NCI-H2171 (cell line): ENCODE measurements around the gene TACR1.
"Not testable (repeated sequence)": the region's sequence is repeated elsewhere in the genome, so short reads cannot be mapped to it uniquely, and the experiment has no call there.

Experiments
- DNase-seq: peaks from one replicate; lab custom pipeline; 2025; lab: John Stamatoyannopoulos, UW

Gene TACR1

GRCh38 chr2:75146221-75146605 is 53.1 kb downstream of the TACR1 start:
- DNase-seq = not testable (repeated sequence)

DNA sequence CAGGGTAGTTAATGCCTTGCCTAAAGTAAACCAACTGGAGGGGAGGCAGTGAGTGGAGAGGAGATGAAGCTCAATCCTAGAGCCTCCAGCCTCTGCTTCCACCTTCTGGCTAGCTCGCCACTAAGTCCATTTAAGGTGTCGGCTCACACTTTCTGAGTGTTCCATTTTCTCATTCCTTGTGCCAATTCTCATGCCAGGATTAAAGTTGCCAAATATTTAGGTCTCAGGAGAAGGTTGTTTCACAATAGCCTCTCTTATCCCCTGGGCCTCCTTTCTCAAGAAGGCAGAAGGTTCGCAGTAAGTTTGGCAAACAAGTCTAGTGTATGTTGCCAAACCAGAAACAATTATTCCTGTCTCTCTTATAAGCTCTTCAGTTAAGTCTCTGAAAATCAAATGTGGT is 57.2 kb downstream of the TACR1 start:
- DNase-seq = no peak

GRCh38 chr2:75140288-75140687 is 59.0 kb downstream of the TACR1 start:
- DNase-seq = no peak

DNA sequence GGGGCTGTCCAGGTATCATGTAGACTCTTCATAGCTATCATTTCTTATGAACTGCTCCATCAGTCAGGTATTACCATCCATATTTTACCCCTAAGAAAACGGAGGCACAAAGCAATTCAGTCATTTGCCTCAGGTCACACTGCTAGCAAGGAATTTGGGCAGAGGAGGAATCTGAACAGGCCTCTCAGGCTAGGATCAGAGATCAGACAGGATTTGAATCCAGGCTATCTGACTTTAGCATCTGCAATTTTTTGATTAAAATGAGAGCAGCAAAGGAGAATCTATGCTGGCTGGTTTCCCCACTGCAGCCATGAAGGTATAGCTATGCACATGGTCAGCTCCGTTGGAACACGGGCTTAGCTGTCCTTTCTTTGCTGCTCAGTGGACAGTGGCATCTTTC is 60.1 kb downstream of the TACR1 start:
- no peak for DNase-seq

DNA sequence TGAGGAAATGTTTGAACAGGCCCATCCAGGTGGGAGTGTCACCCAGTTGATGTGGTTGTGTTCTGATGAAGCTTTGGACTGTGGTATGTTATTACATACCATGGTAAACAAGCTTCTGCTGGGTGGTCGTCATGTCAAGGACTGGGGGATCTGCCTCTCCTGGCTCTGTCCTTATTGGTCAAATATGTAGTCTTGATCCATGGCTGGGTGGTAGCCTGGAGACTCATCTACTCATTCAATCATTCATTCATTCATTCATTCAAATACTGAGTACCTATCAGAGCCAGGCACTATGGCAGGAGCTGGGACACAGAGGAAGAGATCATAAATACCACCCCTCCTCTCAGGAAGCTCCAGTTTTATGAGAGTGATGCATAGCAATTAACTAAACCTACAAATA is 60.8 kb downstream of the TACR1 start:
- no peak for DNase-seq

GRCh38 chr2:75135776-75136400 is 63.4 kb downstream of the TACR1 start:
- no peak for DNase-seq

- DNase-seq = no peak
Observed at GRCh38 chr2:75134860-75135259, 64.5 kb downstream of the TACR1 start.

- no peak for DNase-seq
Observed at GRCh38 chr2:75133621-75134570, 65.4 kb downstream of the TACR1 start.

GRCh38 chr2:75130171-75130570 is 69.1 kb downstream of the TACR1 start:
- DNase-seq = peak; percentile 60

DNA sequence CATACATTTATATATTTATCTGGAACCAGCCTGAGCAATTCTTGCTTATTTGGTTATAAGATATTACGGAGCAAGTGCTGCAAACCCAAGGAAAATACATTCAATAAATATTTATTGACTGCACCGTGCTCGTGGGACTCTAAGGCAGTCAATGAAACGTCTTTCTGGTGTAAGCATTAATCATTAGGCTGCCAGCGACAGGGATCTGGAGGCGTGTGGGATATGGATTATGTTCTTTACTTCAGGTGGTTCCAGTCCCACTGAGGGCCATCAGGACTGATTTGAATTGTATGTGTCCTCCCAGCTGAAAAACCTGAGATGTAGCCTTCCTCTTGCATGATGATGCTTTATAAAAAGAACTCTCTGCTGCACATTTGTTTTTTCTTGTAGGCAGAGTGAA is 75.4 kb downstream of the TACR1 start:
- DNase-seq = no peak

DNA sequence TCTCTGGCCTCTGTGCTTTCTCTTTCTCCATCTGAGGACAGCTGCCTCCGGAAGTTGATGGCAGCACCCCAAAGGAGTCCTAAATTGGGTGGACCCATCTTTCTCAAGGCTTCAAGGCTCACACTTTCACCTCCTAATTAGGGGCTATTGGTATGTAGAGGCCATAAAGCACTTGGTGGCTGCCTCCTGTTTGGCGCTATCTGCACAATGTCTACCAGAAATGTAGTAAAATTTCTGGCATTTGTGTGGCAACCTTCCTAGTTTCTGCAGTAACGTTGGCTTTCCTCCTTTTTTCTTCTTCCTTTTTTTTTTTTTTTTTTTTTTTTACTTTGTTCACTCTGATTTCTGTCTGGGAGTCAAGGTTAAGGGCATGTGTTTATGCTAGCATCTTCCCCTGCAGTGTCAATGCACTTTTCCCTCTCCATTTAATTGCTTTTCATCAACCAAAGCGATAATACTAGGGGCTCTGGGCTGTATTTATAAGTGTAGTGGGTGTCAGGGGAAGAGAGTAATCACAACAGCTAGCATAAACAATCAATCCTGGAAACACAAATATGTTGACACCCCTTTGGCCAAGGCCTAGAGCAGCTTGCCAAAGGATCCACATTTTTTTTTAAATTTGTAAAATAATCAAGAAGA is 86.0 kb downstream of the TACR1 start:
- DNase-seq = no peak

GRCh38 chr2:75108937-75109482 is 90.3 kb downstream of the TACR1 start:
- DNase-seq = no peak

DNA sequence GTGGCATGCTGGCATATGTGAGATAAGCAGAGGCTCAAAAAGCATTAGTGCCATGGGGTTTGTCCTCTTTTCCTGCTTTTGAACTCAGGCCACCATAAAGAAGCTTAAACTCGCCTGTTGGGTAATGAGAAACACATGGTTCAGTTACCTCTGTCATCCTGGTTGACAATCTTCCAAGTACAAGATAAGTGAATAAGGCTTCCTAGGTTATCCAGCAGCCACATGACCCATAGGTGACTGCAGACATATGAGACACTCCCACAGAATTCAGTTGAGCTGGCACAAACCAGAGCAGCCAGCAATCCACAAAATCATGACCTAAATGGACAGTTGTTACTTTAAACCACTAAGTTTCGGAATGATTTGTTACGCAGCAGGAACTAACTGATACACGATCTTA is 97.3 kb downstream of the TACR1 start:
- no peak for DNase-seq

GRCh38 chr2:75100801-75101151 is 98.5 kb downstream of the TACR1 start:
- DNase-seq = no peak

DNA sequence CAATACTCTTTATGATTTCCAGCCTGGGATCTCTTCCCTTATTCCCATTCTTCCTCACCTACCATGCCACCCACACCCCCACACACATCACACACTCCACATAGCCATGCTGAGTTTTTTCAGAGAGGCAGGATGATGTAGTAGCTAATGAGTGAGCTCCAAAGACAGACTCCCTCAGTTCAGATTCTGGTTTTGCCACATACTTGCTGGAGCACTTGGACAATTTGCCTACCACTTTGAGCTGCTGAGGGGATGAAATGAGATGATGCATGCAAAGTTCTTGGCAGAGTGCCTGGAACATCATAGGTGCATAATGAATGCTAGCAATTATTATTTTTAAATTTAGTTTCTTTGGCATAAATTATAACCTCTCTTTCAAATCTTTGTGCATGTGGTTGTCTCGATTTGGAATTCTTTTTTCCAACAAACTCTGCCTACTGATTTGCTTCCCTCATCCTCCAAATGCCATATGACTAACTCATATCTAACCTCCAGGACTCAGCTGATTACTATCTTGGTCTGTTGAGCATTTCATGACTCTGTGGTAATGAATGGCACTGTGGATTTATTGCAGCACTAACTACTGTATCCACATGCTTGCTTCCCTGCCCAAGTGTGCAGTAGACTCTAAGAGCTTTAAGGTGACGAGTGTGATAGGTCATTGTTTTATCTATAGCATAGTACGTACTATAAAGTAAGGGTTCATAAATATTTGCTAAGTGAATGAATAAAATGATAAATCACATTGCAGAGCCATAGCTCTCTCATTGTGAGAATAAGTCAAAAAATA is 99.1 kb downstream of the TACR1 start:
- DNase-seq = no peak

DNA sequence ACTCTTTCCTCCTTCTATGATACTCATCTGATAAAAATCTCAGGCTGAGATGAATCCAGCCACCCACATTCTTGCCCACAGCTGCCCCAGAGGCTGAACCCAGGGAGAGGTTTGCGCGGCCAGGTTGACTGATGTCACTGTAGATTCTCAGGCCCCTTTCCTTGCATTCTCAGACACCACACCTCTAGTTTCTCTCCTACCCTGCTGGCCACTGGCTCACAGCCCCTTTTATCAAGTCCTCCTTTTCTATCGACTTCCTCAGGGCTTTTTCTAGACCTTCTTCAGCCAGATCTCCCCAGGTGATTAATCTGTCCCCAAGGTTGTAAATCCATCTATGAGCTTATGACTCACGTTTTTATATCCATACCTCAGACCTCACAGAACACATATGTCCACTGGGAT is 99.8 kb downstream of the TACR1 start:
- DNase-seq = no peak

DNA sequence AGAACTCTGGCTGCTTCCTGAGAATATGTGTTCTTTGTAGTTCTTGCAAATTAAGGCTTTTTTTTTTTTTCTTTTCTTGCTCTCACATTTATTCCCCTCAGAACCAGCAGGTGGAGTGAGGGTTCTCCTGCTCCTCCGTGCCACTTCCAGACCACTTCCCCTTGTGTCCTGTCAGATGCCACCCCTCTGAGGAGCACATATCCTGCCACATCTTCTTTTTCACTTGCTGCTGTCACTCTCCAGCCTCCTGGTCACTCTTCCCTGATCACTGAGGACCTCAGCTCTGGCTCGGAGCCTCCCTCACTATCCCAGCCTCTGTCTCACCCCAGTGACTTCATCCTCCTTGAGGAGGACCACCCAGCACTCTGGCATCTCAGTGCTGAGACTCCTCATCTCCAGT is 100.5 kb downstream of the TACR1 start:
- DNase-seq = peak; percentile 10

GRCh38 chr2:75097831-75098230 is 101.5 kb downstream of the TACR1 start:
- DNase-seq = no peak

DNA sequence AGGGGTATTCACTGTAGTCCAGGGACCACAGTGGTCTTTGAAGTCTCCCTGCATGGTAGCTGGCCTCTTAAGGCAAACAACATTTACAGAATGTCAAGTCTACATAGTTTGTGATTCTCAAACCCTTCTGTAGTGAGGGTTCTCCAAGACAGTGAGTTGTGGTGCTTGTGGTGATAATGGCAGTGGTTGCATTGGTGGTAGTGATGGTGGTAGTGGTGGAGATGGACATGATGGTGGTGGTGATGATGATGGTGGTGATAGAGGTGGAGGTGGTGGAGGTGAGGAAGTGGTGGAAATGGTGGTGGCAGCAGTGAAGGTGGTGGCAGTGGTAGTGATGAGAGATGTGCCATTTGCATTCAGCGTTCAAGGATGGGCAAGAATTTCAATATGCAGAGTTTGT is 104.9 kb downstream of the TACR1 start:
- no peak for DNase-seq

- DNase-seq = no peak
Observed at GRCh38 chr2:75090770-75091515, 108.4 kb downstream of the TACR1 start.

GRCh38 chr2:75089471-75089870 is 109.8 kb downstream of the TACR1 start:
- DNase-seq = no peak
